HG02973 (cell line): Measurements from ENCODE around the gene TAB2.

Experiments
- ATAC-seq: cut with Tn5 transposase; IDR thresholded peaks from one replicate; pipeline ENCODE4 v1.9.1; 2021; ENCODE audit warnings: moderate library complexity; ENCODE audit not compliant: unreplicated experiment

Gene TAB2

GRCh38 chr6:149317644-149318571 is at the start of gene TAB2:
Gene TAB2 (plus strand): TSS chr6:149317712. CDS start chr6:149369998, 52,286 bp downstream.
- peak; percentile 16 for ATAC-seq

- ATAC-seq: no peak
These were observed 49.4 kb upstream of the TAB2 start for GRCh38 chr6:149268146-149268545.

- no peak for ATAC-seq
These were observed 48.7 kb upstream of the TAB2 start for GRCh38 chr6:149268768-149269167.

GRCh38 chr6:149270616-149271015 is 46.9 kb upstream of the TAB2 start:
- ATAC-seq: no peak

- peak; percentile 53 for ATAC-seq
These were observed 45.9 kb upstream of the TAB2 start for GRCh38 chr6:149271348-149272340.

GRCh38 chr6:149273318-149273717 is 44.2 kb upstream of the TAB2 start:
- no peak for ATAC-seq

GRCh38 chr6:149275621-149276020 is 41.9 kb upstream of the TAB2 start:
- no peak for ATAC-seq

GRCh38 chr6:149277621-149278020 is 39.9 kb upstream of the TAB2 start:
- no peak for ATAC-seq

- ATAC-seq: no peak
These were observed 38.5 kb upstream of the TAB2 start for GRCh38 chr6:149278997-149279396.

- no peak for ATAC-seq
These were observed 32.6 kb upstream of the TAB2 start for GRCh38 chr6:149284904-149285303.

- ATAC-seq: no peak
These were observed 31.9 kb upstream of the TAB2 start for GRCh38 chr6:149285626-149286025.

- ATAC-seq: no peak
These were observed 30.6 kb upstream of the TAB2 start for GRCh38 chr6:149286905-149287304.

GRCh38 chr6:149289192-149289781 is 28.2 kb upstream of the TAB2 start:
- no peak for ATAC-seq

- ATAC-seq: no peak
These were observed 27.5 kb upstream of the TAB2 start for GRCh38 chr6:149289966-149290365.

- ATAC-seq: no peak
These were observed 24.3 kb upstream of the TAB2 start for GRCh38 chr6:149293244-149293643.

GRCh38 chr6:149300563-149300962 is 16.9 kb upstream of the TAB2 start:
- no peak for ATAC-seq

GRCh38 chr6:149302723-149303122 is 14.8 kb upstream of the TAB2 start:
- no peak for ATAC-seq

- ATAC-seq: no peak
These were observed 14.0 kb upstream of the TAB2 start for GRCh38 chr6:149303468-149303867.

- no peak for ATAC-seq
These were observed 12.1 kb upstream of the TAB2 start for GRCh38 chr6:149305372-149305771.

GRCh38 chr6:149306967-149307366 is 10.5 kb upstream of the TAB2 start:
- ATAC-seq: no peak

GRCh38 chr6:149311293-149311692 is 6.2 kb upstream of the TAB2 start:
- no peak for ATAC-seq
